ENCODE results near the gene NFIC. TPM values are rescaled to one million over a fixed set of nuclear protein-coding genes. Genes with fewer than 3 reads are reported as not detected.

Gene NFIC
- total RNA-seq, 1 donor from 2014 or later = 1.1 TPM

DNA sequence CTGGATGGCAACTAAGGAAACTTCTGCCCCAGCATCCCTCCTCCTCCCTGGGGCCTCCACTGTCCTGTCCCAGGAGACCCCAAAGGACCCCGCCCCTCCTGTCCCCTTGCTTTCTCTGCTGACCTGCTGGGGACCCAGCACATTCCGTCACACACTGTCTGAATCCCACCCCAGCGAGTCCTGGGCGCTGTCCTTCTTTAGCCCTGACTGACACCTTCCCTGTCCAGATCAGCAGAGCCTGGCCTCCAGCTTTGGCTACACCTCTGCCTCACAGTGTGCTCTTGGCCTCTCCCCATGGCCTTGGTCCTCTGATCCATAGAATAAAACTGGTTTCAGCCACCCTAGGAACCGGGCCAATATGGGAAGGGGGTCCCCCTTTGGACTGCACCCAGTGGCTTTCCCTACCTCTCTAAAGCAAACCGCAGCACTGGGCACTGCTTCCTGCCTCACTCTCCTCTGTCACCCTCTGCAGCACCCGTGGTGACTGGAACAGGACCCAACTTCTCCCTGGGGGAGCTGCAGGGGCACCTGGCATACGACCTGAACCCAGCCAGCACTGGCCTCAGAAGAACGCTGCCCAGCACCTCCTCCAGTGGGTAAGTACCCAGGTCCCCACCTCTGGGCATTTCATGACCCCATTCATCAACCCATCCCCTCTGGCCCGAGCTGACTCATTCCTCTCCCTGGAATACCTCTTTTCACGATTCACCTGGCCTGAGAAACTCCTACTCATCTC, 67.6 kb downstream of the NFIC start:
- Mint-ChIP-seq H3K4me3 (peak overlapping the region; percentile 97), H3K9me3 (no peaks in the 10 kb centered on the region), H3K36me3 (no peaks in the 10 kb centered on the region), H3K4me1 (peaks cover 14% of the 10 kb centered on the region), H3K27me3 (ENCODE audit: insufficient read depth, low read depth) (peaks cover 18% of the 10 kb centered on the region), H3K27ac (peak overlapping the region; percentile 100)
- Histone ChIP-seq H3K79me2 (ENCODE audit: low read depth) (no peaks in the 10 kb centered on the region), H2AFZ (replicated peaks) (no peak overlapping the region), H3K9ac (no peak overlapping the region), H3K4me2 (peak overlapping the region; percentile 75), H3K27ac (no peak overlapping the region), H3K36me3 (no peaks in the 10 kb centered on the region), H4K20me1 (ENCODE audit: low read depth) (no peaks in the 10 kb centered on the region), H3K4me1 (no peaks in the 10 kb centered on the region), H3K27me3 (no peaks in the 10 kb centered on the region), H3K9me3 (ENCODE audit: low read depth) (no peaks in the 10 kb centered on the region), H3K4me3 (peak overlapping the region; percentile 65), H3F3A (ENCODE audit: low read depth) (no peaks in the 10 kb centered on the region)
- TF ChIP-seq, protein P1, sequence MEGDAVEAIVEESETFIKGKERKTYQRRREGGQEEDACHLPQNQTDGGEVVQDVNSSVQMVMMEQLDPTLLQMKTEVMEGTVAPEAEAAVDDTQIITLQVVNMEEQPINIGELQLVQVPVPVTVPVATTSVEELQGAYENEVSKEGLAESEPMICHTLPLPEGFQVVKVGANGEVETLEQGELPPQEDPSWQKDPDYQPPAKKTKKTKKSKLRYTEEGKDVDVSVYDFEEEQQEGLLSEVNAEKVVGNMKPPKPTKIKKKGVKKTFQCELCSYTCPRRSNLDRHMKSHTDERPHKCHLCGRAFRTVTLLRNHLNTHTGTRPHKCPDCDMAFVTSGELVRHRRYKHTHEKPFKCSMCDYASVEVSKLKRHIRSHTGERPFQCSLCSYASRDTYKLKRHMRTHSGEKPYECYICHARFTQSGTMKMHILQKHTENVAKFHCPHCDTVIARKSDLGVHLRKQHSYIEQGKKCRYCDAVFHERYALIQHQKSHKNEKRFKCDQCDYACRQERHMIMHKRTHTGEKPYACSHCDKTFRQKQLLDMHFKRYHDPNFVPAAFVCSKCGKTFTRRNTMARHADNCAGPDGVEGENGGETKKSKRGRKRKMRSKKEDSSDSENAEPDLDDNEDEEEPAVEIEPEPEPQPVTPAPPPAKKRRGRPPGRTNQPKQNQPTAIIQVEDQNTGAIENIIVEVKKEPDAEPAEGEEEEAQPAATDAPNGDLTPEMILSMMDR (IDR thresholded peaks at IDR 0.05) = no peak
- TF ChIP-seq EZH2phosphoT487 (IDR thresholded peaks at IDR 0.05) (no peak), EZH2 (IDR thresholded peaks at IDR 0.05) (no peak)
- DNase-seq (ENCODE audit: low spot score) = no peak

DNA sequence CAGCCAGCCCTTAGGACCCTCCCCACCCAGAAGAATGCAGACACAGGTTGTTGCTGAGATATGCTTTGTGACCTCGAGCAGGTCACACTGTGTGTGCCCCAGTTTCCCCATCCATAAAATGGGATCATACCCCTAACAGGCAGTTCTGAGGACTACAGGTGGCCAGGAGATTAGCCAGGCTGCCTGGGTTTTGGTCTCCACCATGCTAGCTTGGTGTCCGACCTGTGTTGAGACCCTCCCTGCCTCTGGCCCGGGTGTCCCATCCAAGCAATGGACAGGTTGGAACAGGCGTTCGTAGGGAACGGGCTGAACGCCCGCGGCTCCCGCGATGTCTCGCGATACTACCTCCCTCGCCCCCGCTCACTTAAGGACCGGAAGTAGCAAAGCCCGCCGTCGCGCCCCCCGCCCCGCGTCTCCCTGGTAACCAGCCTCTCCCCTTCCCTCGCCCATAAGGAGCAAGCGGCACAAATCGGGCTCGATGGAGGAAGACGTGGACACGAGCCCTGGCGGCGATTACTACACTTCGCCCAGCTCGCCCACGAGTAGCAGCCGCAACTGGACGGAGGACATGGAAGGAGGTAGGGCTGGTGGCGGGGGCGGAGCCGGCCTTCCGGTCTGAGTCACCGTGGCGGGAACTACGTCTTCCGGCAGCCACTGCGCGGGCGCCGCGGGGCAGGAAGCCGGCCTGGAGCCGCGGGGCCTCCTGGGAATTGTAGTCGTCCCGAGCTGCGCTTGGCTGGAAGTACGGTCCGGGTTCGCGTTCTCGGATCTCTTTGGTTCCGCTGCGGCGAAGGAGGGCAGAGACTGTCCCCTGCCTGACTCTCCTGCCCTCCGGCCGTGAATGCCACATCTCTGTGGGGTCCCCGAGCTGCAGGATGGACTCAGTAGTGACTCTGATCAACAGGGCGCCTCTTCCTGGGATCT, 68.5 kb downstream of the NFIC start:
- Mint-ChIP-seq H3K27ac (peak overlapping the region; percentile 100), H3K9me3 (no peaks in the 10 kb centered on the region), H3K36me3 (no peaks in the 10 kb centered on the region), H3K27me3 (ENCODE audit: insufficient read depth, low read depth) (peaks cover 17% of the 10 kb centered on the region), H3K4me1 (peaks cover 14% of the 10 kb centered on the region), H3K4me3 (peak overlapping the region; percentile 97)
- Histone ChIP-seq H3K27ac (no peak overlapping the region), H3K27me3 (no peaks in the 10 kb centered on the region), H3K4me2 (peak overlapping the region; percentile 75), H3K9ac (peak overlapping the region; percentile 65), H3K9me3 (ENCODE audit: low read depth) (no peaks in the 10 kb centered on the region), H3K4me3 (peak overlapping the region; percentile 65), H2AFZ (replicated peaks) (peak overlapping the region; percentile 97), H3K36me3 (no peaks in the 10 kb centered on the region), H4K20me1 (ENCODE audit: low read depth) (no peaks in the 10 kb centered on the region), H3K79me2 (ENCODE audit: low read depth) (no peaks in the 10 kb centered on the region), H3F3A (ENCODE audit: low read depth) (no peaks in the 10 kb centered on the region), H3K4me1 (no peaks in the 10 kb centered on the region)
- TF ChIP-seq, protein P1 (IDR thresholded peaks at IDR 0.05) = no peak
- TF ChIP-seq EZH2phosphoT487 (IDR thresholded peaks at IDR 0.05) = no peak
- TF ChIP-seq EZH2 (IDR thresholded peaks at IDR 0.05) = no peak
- DNase-seq (ENCODE audit: low spot score) = peak; percentile 98

DNA sequence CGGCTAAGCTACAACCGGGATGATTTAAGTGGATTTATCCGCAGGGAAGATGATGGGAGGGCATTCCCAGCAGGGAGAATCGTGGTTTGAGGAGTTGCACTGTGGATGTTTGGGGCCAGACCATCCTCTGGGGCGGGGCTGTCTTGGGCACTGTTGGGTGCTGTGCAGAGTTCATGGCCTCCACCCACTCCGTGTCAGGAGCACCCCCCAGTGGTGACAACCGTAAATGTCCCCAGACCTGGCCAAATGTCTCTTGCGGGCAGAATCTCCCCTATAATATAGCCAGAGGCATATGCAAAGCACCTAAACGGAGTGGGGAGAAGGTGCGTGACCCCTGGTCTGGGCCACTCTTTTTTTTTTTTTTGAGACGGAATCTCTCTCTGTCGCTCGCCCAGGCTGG, 73.7 kb downstream of the NFIC start:
- Histone ChIP-seq H3K27ac (no peak overlapping the region), H3K36me3 (no peaks in the 10 kb centered on the region), H4K20me1 (ENCODE audit: low read depth) (no peaks in the 10 kb centered on the region), H3K4me3 (no peak overlapping the region), H3K9ac (no peak overlapping the region), H3K79me2 (ENCODE audit: low read depth) (no peaks in the 10 kb centered on the region), H3K4me1 (peaks cover 16% of the 10 kb centered on the region), H3K9me3 (ENCODE audit: low read depth) (no peaks in the 10 kb centered on the region), H3K4me2 (no peak overlapping the region), H3F3A (ENCODE audit: low read depth) (peaks cover 16% of the 10 kb centered on the region), H3K27me3 (no peaks in the 10 kb centered on the region), H2AFZ (replicated peaks) (no peak overlapping the region)
- Mint-ChIP-seq H3K9me3 (no peaks in the 10 kb centered on the region), H3K27me3 (ENCODE audit: insufficient read depth, low read depth) (peaks cover 16% of the 10 kb centered on the region), H3K4me1 (peaks cover 20% of the 10 kb centered on the region), H3K27ac (no peak overlapping the region), H3K36me3 (no peaks in the 10 kb centered on the region), H3K4me3 (no peak overlapping the region)
- no peak for TF ChIP-seq EZH2 (IDR thresholded peaks at IDR 0.05)
- TF ChIP-seq, protein P1 (IDR thresholded peaks at IDR 0.05) = peak; percentile 52
- no peak for TF ChIP-seq EZH2phosphoT487 (IDR thresholded peaks at IDR 0.05)
- DNase-seq (ENCODE audit: low spot score) = peak; percentile 50

All from neural progenitor cell (in vitro differentiated cells).